ENCODE results near the gene MICALL2.
"Not testable (repeated sequence)": the region's sequence is repeated elsewhere in the genome, so short reads cannot be mapped to it uniquely, and the experiment has no call there.

MICALL2 gene

DNA sequence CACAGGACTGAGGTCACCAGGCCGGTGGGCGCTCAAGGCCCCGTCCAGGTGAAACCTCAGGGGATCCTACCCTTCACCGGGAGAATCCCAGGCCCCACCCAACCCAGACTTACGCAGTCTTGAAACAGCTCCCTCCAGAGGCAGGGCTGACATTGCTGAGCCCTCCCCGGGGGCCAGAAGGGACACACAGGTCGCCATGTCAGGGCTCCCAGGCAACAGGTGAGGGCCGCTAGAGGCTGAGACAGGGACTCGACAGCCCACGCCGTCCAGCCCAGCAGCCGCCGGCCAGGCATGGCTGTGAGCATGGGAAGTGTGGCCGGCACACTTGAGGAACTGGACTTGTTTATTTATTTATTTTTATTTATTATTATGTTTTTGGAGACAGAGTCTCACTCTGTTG lies 10.3 kb downstream of the MICALL2 start:
- no peak overlapping the region for H3K4me3 ChIP-seq (ENCODE audit: low read depth, low read length)
- TF ChIP-seq, protein P1, sequence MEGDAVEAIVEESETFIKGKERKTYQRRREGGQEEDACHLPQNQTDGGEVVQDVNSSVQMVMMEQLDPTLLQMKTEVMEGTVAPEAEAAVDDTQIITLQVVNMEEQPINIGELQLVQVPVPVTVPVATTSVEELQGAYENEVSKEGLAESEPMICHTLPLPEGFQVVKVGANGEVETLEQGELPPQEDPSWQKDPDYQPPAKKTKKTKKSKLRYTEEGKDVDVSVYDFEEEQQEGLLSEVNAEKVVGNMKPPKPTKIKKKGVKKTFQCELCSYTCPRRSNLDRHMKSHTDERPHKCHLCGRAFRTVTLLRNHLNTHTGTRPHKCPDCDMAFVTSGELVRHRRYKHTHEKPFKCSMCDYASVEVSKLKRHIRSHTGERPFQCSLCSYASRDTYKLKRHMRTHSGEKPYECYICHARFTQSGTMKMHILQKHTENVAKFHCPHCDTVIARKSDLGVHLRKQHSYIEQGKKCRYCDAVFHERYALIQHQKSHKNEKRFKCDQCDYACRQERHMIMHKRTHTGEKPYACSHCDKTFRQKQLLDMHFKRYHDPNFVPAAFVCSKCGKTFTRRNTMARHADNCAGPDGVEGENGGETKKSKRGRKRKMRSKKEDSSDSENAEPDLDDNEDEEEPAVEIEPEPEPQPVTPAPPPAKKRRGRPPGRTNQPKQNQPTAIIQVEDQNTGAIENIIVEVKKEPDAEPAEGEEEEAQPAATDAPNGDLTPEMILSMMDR (IDR thresholded peaks at IDR 0.05; ENCODE audit: borderline replicate concordance, insufficient read depth, low read depth, low read length), result no peak

DNA sequence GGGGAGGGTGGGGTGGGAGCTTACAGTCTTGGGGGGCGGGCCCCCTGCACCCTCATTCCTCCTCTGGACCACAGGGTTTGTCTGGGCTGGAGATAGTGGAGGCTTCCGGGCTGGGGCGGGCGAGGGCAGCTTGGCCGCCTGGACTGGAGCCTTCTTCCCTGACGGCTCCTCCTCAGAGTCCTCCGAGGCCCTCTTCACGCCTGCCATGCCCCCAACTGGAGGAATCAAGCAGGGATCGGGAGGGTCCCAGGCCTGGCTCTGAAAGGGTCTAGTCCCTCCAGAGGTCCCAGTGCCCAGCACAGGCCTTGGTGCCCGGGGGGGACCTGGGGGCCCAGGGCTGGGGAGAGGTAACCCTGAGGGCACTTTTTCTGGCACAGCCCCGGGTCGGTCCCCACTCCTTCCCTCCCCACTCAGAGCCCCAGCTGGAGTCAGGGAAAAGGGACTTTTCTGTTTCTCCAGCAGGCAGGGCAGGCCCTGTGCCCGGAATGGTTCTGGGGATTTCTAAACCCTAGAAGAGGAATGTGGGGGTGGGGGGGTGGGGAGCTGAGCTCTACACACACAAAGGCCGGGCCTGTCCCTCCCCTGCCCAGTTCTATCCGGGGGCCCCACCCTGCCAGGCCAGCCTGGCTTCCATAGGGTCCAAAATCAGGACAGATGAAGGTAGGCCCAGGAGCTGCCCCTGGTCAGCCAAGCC lies 11.6 kb downstream of the MICALL2 start:
- no peak overlapping the region for H3K4me3 ChIP-seq (ENCODE audit: low read depth, low read length)
- TF ChIP-seq, protein P1 (IDR thresholded peaks at IDR 0.05; ENCODE audit: borderline replicate concordance, insufficient read depth, low read depth, low read length), result no peak

DNA sequence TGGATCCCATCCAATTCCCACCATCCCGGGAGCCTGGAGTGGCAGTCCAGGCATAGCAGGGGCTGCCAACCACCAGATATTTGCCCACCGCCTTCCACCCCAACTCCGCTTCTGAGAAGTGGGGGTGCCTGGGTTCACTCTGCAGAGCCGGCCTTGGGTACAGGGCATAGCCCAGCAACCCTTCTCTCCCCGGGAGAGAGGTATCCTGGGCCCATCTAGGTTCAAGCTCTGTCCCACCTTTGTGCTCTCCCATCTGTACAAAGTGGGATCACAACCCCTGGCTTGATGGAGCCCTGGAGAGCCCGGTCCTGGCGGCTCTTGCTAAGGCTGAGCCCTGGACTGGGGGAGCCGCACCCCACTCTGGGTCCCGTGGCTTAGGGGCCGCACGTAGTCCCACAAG lies 12.2 kb downstream of the MICALL2 start:
- TF ChIP-seq, protein P1 (IDR thresholded peaks at IDR 0.05; ENCODE audit: borderline replicate concordance, insufficient read depth, low read depth, low read length), result no peak

DNA sequence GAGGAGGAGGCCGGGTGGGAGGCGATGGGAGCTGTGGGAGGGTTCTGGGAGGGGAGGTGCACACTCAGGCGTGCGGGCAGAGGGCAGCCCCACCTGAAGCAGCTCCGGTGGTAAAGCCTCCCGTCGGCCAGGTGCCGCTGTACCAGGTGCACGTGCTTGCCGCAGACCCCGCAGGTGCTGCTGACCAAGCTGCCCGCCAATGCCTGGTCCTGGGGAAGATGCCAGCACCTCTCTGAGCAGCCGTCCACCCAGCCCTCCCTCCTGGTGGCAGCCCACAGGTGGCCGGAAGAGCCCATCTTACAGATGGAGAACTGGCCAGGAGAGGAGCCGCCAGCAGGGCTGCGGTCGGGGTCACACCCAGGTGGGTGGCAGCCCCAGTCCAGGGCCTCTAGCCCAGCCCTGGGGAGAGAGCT lies 12.6 kb downstream of the MICALL2 start:
- TF ChIP-seq, protein P1 (IDR thresholded peaks at IDR 0.05; ENCODE audit: borderline replicate concordance, insufficient read depth, low read depth, low read length), result no peak
- no peak overlapping the region for H3K4me3 ChIP-seq (ENCODE audit: low read depth, low read length)

More for the DNA sequence above, 12.2 kb downstream of the MICALL2 start:
- no peak overlapping the region for H3K4me3 ChIP-seq (ENCODE audit: low read depth, low read length)

GRCh38 chr7:1446026-1446425 lies 13.2 kb downstream of the MICALL2 start:
- H3K4me3 ChIP-seq (ENCODE audit: low read depth, low read length), result not testable (repeated sequence)

DNA sequence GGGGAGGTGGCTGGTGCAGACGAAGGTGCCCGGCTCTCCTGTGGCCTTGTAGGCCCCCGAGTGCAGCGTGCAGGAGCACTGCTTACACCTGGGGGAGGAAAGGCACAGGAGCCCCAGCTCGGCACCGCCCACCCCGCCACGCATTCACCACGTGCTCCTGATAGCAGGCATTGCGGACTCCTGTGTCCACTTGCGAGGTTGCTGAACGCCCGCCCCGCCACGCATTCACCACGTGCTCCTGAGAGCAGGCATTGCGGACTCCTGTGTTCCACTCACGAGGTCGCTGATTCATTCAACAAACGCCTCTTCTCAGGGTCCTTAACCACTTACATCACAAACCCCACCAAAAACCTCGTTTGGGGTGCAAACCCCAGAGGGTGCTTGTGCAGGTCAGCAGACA lies 13.9 kb downstream of the MICALL2 start:
- TF ChIP-seq, protein P1 (IDR thresholded peaks at IDR 0.05; ENCODE audit: borderline replicate concordance, insufficient read depth, low read depth, low read length), result no peak
- H3K4me3 ChIP-seq (ENCODE audit: low read depth, low read length), result no peak overlapping the region

- H3K4me3 ChIP-seq (ENCODE audit: low read depth, low read length), result no peak overlapping the region
- TF ChIP-seq, protein P1 (IDR thresholded peaks at IDR 0.05; ENCODE audit: borderline replicate concordance, insufficient read depth, low read depth, low read length), result no peak
Observed at GRCh38 chr7:1444925-1445322, 14.3 kb downstream of the MICALL2 start.
